GM18873 (cell line): ENCODE data around the gene SLC13A1.
"Not testable (repeated sequence)": the region's sequence is repeated elsewhere in the genome, so short reads cannot be mapped to it uniquely, and the experiment has no call there.

ENCODE experiments used
- ATAC-seq: cut with Tn5 transposase; IDR thresholded peaks from one replicate; pipeline ENCODE4 v1.9.1; 2021; ENCODE audit warnings: mild to moderate bottlenecking, moderate library complexity, moderate number of reproducible peaks; ENCODE audit not compliant: unreplicated experiment, low FRiP score

Gene SLC13A1, protein sequence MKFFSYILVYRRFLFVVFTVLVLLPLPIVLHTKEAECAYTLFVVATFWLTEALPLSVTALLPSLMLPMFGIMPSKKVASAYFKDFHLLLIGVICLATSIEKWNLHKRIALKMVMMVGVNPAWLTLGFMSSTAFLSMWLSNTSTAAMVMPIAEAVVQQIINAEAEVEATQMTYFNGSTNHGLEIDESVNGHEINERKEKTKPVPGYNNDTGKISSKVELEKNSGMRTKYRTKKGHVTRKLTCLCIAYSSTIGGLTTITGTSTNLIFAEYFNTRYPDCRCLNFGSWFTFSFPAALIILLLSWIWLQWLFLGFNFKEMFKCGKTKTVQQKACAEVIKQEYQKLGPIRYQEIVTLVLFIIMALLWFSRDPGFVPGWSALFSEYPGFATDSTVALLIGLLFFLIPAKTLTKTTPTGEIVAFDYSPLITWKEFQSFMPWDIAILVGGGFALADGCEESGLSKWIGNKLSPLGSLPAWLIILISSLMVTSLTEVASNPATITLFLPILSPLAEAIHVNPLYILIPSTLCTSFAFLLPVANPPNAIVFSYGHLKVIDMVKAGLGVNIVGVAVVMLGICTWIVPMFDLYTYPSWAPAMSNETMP

GRCh38 chr7:123199883-123200282 lies at the start of gene SLC13A1:
TSS of gene SLC13A1 (minus strand) at chr7:123199969. CDS start at chr7:123199946, 23 bp downstream.
- ATAC-seq: no peak

DNA sequence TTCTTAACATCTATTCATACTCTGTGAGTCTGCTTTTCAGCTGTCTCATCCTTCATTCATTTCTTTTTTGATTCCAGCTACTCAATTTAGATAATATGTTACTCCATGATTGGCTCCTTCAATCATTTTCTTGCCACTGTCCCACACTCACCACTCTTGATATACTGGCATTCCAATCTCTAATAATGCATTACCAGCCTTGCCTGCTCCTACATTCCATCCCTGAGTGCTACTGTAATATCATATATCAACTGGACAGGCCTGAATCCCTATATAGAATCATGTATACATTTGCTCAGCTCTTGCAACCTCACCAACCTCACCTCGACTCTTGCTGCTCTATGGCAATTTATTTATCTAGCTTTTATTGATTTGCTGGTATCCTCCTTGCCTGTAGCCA lies 45.0 kb upstream of the SLC13A1 start:
- no peak for ATAC-seq

- no peak for ATAC-seq
These were observed 42.8 kb upstream of the SLC13A1 start for GRCh38 chr7:123242467-123243092.

- ATAC-seq: no peak
These were observed 42.0 kb upstream of the SLC13A1 start for GRCh38 chr7:123241809-123242208.

DNA sequence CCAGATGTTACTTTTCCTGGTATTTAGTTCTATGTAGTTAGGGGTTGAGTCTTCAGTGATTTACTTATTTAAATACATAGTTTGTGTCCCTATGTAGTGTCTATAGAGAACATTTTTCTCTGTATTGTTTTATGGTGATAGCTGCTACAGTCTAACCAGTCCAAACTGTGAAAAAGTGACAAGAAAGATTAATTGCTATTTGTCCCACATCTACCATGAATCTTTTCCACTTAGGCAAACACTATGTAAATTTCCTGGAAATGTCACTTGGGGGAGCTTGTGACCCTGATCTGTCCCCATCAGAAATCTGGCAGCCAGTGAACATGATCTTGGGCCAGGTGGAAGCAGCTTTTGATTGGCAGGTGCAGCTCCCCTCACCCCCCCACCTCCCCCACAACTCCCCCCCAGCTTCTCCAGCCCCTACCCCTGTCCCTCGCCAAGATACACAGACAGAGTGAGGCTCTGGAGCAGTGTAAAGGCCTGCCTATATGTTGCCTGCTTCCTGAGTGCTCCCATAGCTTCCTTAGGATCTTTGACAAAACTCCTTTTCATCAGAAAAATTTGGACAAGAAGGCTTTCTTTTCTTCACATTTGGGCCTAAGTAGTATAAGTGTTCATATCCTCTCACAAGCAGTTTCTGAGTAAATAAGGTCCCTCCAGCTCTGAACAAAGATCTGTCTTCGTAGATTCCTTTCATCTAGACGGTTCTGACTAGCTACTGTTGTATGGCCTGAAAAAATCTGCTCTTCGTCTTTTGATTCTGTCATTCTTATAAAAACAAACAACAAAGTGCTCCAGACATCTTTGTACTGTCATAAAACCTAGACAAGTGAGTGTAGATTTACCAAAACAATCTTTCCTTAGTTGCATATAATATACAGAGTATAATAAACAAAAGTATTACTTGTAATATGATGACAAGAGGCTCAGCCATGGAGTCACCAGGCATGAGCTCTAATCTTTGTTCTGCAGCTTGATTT lies 31.5 kb upstream of the SLC13A1 start:
- no peak for ATAC-seq

DNA sequence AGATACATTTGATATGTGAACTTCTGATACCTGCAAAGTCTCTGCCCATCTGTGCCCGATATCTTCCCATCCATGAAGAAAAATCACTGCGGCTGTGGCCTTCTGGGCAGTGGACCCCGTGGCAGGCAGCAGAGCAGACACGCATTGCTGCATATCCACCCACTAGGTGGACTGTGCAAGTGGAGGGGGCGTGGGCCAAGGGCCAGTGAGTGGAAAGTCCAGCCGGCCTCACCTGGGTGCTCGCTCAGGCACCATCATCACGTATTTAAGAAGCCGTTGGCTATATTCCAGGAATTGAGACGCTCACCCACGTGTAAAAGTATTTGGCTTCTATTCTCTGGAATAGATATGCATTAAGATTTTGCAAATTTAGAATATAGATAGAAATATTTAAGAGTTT lies 30.8 kb upstream of the SLC13A1 start:
- ATAC-seq: no peak

GRCh38 chr7:123230147-123230546 lies 30.4 kb upstream of the SLC13A1 start:
- no peak for ATAC-seq

GRCh38 chr7:123229426-123229825 lies 29.7 kb upstream of the SLC13A1 start:
- no peak for ATAC-seq

DNA sequence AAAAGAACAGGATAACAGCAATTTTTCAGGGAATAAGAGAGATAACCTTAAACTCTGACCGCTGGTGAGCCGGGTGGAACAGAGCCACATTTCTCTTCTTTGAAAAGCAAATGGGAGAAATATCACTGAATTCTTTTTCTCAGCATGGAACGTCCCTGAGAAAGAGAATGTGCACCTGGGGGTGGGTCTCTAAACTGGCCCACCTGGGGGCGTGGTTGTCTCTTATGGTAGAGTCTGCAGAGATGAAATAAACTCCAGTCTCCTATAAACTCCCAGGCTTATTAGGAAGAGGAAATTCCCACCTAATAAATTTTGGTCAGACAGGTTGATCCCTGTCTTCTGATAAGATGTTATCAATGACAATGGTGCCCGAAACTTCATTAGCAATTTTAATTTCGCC lies 27.9 kb upstream of the SLC13A1 start:
- not testable (repeated sequence) for ATAC-seq

DNA sequence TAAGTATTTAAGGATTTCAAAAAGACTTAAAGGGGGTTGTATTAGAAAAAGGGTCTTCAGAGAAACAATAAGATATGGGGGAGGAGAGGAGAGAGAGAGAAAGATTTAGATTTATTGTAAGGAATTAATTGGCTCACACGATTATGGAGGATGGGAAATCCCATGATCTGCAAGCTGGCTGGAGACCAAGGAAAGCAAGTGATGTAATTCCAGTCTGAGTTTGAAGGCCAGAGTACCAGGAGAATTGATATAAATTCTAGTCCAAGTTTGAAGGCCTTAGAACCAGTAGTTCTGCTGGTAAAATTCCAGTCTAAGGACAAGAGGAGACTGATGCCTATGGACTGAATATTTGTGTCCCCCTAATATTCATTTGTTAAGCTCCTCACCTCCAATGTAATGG lies 20.6 kb upstream of the SLC13A1 start:
- no peak for ATAC-seq

- ATAC-seq: no peak
These were observed 19.1 kb upstream of the SLC13A1 start for GRCh38 chr7:123218866-123219265.

DNA sequence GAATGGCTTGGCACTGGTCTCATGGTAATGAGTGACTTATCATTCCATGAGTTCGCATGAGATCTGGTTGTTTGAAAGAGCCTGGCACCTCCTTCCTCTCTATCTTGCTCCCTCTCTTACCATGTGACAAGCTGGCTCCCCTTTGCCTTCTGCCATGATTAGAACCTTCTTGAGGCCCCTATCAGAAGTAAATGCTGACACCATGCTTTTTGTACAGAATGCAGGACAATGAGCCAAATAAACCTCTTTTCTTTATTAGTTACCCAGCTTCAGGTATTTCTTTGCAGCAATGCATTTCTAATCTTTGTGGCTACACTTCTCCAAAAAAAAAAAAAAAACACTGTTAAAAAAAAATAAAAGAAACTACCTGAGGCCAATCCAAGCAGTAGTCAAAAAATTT lies 17.1 kb upstream of the SLC13A1 start:
- no peak for ATAC-seq

DNA sequence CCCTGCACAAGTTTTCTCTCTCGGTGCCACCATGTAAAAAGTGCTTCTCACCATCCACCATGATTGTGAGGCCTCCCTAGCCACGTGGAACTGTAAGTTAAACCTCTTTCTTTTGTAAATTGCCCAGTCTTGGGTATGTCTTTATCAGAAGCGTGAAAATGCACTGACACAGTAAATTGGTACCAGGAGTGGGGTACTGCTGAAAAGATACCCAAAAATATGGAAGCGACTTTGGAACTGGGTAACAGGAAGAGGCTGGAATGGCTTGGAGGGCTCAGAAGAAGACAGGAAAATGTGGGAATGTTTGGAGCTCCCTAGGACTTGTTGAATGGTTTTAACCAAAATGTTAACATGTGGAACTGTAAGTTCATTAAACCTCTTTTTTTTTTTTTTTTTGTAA lies 15.6 kb upstream of the SLC13A1 start:
- ATAC-seq: no peak

- ATAC-seq: no peak
These were observed 11.8 kb upstream of the SLC13A1 start for GRCh38 chr7:123211545-123211944.

DNA sequence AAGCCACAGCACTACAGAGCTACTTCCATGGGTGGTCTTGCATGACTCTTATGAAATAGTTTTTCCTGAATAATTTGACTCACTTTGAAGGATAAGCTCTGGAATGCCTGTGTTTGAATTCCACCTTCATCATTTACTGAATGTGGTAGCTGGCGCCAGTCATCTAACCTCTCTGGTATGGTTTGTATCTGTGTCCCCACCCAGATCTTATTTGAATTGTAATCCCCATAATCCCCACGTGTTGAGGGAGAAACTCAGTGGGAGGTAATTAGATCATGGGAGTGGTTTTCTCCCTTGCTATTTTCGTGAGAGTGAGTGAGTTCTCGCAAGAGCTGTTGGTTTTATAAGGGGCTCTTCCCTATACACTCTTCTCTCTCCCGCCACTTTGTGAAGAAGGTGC lies 11.2 kb upstream of the SLC13A1 start:
- no peak for ATAC-seq

DNA sequence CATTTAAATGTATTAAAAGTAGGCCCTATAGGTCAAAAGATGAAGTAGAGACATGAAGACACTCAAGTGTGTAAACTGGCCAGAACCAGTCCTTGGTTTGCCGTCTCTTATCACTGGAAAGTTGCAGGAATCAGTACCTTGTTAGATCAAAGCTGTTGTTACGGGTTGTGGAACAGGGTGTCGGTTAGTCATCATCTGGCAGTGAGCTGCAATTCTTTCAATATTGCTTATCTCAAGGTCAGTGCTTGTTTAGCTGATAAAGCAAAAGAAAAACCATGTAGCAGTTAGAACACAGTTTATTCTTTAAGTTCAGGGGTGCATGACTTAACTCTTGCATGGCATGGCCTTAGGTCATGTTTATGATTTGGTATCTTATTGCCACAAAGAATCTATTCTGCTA lies 10.0 kb upstream of the SLC13A1 start:
- no peak for ATAC-seq

GRCh38 chr7:123208793-123209192 lies 9.0 kb upstream of the SLC13A1 start:
- no peak for ATAC-seq

DNA sequence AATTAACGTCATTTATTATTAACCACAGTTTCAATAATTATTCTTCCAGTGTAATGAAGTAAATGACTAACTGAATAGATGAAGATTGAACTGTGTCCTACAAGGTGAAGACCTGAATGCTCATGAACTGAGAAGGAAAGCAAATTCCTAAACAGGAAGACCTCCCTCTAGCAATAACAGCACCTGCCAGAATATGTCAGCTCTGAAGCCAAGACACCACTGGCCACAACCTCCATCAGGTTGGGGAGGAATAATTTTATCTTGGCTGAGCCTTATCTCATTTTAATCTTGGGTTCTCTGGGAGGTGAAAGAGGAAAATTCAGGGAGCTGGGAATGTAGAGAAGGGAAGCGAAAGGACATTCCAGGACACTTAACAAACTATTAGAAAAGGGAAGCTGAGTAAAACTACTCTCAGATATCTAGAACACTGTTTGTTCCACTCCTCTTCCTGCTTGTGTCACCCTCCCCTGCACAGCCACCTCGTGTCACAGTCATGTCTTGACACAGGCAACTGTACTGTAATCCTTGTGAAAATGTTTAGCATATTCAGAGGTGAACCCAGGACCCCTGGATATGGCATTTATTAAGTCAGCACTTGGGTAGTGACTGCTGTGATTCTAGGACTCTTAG lies 4.6 kb upstream of the SLC13A1 start:
- ATAC-seq: no peak

- no peak for ATAC-seq
These were observed 2.1 kb upstream of the SLC13A1 start for GRCh38 chr7:123201901-123202300.
